ENCODE results near the gene NTM.
"Not testable (repeated sequence)": the region's sequence is repeated elsewhere in the genome, so short reads cannot be mapped to it uniquely, and the experiment has no call there.

The NTM gene

DNA sequence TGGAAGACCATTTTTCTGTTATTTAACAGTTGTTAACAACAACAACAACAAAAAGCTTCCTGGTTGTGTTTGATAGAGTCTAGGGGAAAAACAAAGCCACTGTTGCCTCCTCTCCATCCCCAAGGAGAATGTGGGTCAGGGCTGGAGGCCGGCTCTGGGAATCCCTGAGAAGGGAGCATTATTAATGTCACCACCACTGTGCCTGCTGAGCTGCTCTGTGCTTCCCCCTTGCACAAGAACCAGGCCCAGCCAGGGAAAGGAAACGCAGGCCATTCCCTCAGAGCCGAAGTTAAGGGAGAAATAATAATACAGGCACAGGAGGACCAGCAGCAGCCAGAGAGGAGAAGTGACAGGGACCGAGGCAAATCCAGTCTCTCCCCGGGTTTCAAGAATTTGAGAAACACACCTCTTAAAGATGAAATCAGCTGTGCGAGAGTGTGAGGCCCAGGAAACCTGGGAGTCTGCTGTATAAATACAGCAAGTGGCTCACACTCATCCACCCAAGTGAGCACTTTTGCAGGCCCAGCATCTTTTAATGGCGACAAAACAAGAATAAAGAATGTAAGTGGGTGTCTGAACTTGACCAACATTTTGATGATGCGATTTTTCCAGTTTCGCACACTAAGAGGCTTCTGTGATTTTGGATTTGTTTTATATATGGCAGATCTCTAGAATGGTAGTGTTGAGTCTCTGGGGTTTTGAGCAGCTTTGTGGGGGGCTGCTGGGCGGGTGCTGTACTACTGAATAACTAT, 539.2 kb downstream of the NTM start:
- DNase-seq (ENCODE audit: low spot score in 2 of 2) = no peak

DNA sequence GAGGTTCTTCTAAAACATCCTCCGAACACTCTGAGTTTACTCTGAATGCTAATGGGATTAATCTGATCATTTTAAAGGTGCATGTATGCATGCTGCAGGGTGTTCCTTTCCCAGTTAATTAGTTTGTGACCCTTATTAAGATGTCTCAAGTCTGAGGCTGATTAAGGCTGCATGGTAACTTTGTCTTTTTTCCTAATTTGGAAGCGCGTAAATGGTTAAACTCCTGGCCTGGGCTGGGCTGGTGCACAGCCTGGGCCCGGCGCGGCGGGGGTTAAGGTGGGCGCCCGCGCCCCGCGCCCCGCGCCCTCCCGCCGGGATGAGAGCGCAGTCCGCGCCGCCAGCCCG, 539.7 kb downstream of the NTM start:
- H3K4me1 Mint-ChIP-seq = no peaks in the 10 kb centered on the region
- peaks cover 6% of the 10 kb centered on the region for H3K9me3 Mint-ChIP-seq
- H3K27me3 Mint-ChIP-seq = peaks cover 16% of the 10 kb centered on the region
- no peak overlapping the region for H3K4me3 Mint-ChIP-seq
- no peak overlapping the region for H3K27ac Mint-ChIP-seq (ENCODE audit: low read depth)
- DNase-seq (ENCODE audit: low spot score in 2 of 2) (no peak), ATAC-seq (replicated peaks; ENCODE audit: extremely low read depth, poor library complexity, severe bottlenecking) (no peak)
- H3K36me3 Mint-ChIP-seq (ENCODE audit: insufficient read depth) = no peaks in the 10 kb centered on the region

More for the DNA sequence above, 539.2 kb downstream of the NTM start:
- H3K9me3 Mint-ChIP-seq = peaks cover 6% of the 10 kb centered on the region
- no peaks in the 10 kb centered on the region for H3K4me1 Mint-ChIP-seq
- no peak for ATAC-seq (replicated peaks; ENCODE audit: extremely low read depth, poor library complexity, severe bottlenecking)
- H3K27me3 Mint-ChIP-seq = peaks cover 16% of the 10 kb centered on the region
- H3K27ac Mint-ChIP-seq (ENCODE audit: low read depth) = no peak overlapping the region
- no peaks in the 10 kb centered on the region for H3K36me3 Mint-ChIP-seq (ENCODE audit: insufficient read depth)
- no peak overlapping the region for H3K4me3 Mint-ChIP-seq

DNA sequence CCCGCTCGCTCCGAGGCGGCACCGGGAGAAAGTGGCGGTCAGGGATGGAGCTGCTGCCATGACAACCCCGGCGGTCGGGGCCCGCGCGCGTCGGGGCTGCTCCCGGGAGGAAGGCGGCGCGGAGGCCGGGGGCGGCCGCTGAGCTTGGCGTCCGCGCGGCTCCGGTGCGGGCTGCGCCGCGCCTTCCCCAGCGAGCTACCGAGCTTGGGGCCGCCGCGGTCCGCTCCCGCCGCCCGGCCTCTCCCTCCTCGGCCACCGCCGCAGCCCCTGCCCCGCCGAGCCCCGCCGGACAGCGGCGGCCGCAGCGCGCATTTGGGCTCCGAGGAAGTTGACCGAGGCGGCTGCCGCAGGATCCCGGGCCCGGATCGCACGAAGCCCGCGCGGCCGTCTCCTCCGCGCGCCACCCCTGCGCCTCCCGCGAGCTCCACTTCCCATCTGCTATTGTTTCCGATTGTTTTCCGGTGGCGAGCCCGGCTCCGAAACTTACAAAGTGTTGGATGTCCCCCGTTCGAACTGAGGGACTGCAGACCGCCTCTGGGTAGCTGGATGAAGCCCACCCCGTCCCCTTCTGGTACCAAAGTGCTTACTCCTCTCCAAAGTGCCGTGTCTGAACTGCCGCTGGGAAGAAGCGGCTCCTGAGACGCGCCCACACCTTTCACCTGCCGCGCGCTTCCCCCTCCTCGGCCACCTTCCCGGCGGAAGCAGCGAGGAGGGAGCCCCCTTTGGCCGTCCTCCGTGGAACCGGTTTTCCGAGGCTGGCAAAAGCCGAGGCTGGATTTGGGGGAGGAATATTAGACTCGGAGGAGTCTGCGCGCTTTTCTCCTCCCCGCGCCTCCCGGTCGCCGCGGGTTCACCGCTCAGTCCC, 540.3 kb downstream of the NTM start:
- Mint-ChIP-seq H3K4me3 (no peak overlapping the region), H3K4me1 (no peaks in the 10 kb centered on the region), H3K27me3 (peaks cover 16% of the 10 kb centered on the region), H3K9me3 (peaks cover 11% of the 10 kb centered on the region), H3K36me3 (ENCODE audit: insufficient read depth) (no peaks in the 10 kb centered on the region), H3K27ac (ENCODE audit: low read depth) (no peak overlapping the region)
- ATAC-seq (replicated peaks; ENCODE audit: extremely low read depth, poor library complexity, severe bottlenecking) = no peak
- DNase-seq (ENCODE audit: low spot score in 2 of 2) = no peak

DNA sequence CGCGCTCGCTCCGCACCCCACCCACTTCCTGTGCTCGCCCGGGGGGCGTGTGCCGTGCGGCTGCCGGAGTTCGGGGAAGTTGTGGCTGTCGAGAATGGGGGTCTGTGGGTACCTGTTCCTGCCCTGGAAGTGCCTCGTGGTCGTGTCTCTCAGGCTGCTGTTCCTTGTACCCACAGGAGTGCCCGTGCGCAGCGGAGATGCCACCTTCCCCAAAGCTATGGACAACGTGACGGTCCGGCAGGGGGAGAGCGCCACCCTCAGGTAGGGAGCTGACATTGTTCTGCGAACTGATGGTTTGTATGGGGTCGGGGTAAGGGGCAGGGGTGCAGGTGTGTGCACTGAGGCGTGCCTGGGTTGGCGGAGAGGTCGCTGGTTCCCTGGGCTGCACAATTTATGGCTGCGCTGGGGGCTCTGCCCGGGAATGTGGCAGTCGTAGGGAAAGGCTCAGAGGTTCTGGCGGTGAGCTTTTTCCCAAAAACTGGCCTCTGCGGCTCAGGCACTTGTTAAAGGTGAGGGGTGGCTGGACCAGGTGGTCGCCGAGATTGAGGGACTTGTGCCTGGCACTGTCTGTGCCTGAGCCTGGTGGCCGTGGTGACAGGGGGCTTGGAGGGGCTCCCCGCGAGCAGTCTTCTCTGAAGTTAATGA, 541.1 kb downstream of the NTM start:
- not testable (repeated sequence) for H3K9me3 Mint-ChIP-seq; H3K4me3 Mint-ChIP-seq; H3K36me3 Mint-ChIP-seq (ENCODE audit: insufficient read depth); H3K4me1 Mint-ChIP-seq; ATAC-seq (replicated peaks; ENCODE audit: extremely low read depth, poor library complexity, severe bottlenecking); DNase-seq (ENCODE audit: low spot score in 2 of 2); H3K27ac Mint-ChIP-seq (ENCODE audit: low read depth)
- H3K27me3 Mint-ChIP-seq = peaks cover 16% of the 10 kb centered on the region

DNA sequence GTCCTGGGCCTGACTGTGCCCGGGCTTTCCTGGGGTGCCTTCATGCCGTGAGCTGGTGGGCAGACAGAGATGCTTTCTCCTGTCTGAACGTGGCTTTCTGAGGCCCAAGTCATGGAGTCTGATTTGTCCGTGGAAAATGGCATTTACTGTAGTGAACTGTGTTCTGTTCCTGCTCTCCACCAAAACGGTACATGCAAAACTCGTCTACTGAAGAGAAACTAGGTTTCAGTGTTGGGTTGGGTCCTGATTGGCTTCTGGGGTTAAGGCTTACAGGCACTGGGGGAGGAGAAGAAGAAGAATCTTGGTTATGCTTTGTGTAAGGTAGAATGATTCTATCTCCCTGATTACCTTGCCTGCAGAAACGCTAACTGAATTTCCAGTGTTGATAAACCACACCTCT, 541.7 kb downstream of the NTM start:
- H3K36me3 Mint-ChIP-seq (ENCODE audit: insufficient read depth) = no peaks in the 10 kb centered on the region
- ATAC-seq (replicated peaks; ENCODE audit: extremely low read depth, poor library complexity, severe bottlenecking) (no peak), DNase-seq (ENCODE audit: low spot score in 2 of 2) (no peak)
- peaks cover 12% of the 10 kb centered on the region for H3K9me3 Mint-ChIP-seq
- H3K4me1 Mint-ChIP-seq = no peaks in the 10 kb centered on the region
- H3K27ac Mint-ChIP-seq (ENCODE audit: low read depth) = no peak overlapping the region
- no peak overlapping the region for H3K4me3 Mint-ChIP-seq
- H3K27me3 Mint-ChIP-seq = peaks cover 16% of the 10 kb centered on the region

DNA sequence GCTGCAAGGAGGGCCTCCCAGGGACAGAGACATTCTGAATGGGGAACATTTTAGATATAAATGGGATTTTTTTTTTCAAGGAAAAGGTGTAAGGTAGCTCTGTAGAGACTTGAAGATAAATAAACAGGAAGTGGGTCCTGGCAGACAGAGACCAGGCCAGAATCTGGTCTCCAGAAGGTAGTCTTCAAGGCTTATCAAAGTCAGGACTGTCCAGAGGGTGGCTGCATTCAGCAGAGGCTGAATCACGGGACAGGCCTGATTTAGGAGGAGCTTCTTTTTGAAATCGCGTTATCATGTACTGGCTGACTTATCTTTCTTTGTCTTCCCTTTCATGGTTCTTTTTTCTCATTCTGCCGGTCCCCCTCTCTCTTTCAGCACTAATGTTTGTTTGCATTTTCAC, 542.9 kb downstream of the NTM start:
- H3K36me3 Mint-ChIP-seq (ENCODE audit: insufficient read depth) = no peaks in the 10 kb centered on the region
- peaks cover 16% of the 10 kb centered on the region for H3K27me3 Mint-ChIP-seq
- H3K27ac Mint-ChIP-seq (ENCODE audit: low read depth) = no peak overlapping the region
- peaks cover 15% of the 10 kb centered on the region for H3K9me3 Mint-ChIP-seq
- DNase-seq (ENCODE audit: low spot score in 2 of 2) = no peak
- H3K4me3 Mint-ChIP-seq = no peak overlapping the region
- no peaks in the 10 kb centered on the region for H3K4me1 Mint-ChIP-seq
- no peak for ATAC-seq (replicated peaks; ENCODE audit: extremely low read depth, poor library complexity, severe bottlenecking)

DNA sequence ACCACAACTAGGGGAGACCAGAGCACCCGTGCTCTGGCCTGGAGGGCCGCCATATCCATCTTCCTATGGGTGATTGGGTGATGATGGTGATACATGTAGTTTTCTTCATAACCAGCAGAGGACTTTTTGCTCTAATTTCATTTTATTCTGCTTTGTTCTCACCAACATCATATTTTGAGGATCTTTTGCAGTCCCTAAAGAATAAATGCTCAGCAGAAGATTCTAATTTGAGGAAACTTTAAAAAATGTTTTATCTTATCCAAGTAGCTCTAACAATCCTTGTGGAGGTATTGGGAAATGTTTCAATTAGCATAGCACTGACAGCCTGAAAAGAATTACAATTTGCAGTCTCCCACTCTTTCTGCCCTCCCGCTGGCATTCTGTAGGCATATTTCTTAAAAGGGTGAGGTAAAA, 544.0 kb downstream of the NTM start:
- DNase-seq (ENCODE audit: low spot score in 2 of 2) = no peak
- Mint-ChIP-seq H3K27ac (ENCODE audit: low read depth) (no peak overlapping the region), H3K27me3 (peaks cover 6% of the 10 kb centered on the region), H3K36me3 (ENCODE audit: insufficient read depth) (no peaks in the 10 kb centered on the region), H3K4me1 (no peaks in the 10 kb centered on the region), H3K4me3 (no peak overlapping the region), H3K9me3 (peaks cover 15% of the 10 kb centered on the region)
- no peak for ATAC-seq (replicated peaks; ENCODE audit: extremely low read depth, poor library complexity, severe bottlenecking)

DNA sequence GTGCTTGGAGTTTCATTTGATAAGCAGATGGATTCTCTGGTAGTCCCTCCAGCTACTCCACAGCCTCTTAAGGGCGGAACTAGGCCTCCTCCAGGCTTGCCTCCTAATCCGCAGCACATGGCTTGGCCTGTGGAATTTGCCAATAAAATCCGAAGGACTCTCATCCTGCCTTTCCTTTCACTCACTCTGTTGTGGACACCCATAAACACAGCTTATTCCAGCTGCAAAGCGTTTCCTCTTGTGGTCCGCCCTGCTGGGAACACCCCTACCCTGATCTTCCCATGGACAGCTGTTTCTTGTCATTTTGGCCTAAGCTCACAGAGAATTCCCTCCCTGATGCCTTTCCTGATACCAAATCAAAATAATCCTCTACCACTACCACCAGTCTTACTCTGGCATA, 546.2 kb downstream of the NTM start:
- Mint-ChIP-seq H3K4me1 (no peaks in the 10 kb centered on the region), H3K4me3 (no peak overlapping the region), H3K27ac (ENCODE audit: low read depth) (no peak overlapping the region), H3K27me3 (no peaks in the 10 kb centered on the region), H3K9me3 (peaks cover 15% of the 10 kb centered on the region), H3K36me3 (ENCODE audit: insufficient read depth) (no peaks in the 10 kb centered on the region)
- DNase-seq (ENCODE audit: low spot score in 2 of 2) (no peak), ATAC-seq (replicated peaks; ENCODE audit: extremely low read depth, poor library complexity, severe bottlenecking) (no peak)

DNA sequence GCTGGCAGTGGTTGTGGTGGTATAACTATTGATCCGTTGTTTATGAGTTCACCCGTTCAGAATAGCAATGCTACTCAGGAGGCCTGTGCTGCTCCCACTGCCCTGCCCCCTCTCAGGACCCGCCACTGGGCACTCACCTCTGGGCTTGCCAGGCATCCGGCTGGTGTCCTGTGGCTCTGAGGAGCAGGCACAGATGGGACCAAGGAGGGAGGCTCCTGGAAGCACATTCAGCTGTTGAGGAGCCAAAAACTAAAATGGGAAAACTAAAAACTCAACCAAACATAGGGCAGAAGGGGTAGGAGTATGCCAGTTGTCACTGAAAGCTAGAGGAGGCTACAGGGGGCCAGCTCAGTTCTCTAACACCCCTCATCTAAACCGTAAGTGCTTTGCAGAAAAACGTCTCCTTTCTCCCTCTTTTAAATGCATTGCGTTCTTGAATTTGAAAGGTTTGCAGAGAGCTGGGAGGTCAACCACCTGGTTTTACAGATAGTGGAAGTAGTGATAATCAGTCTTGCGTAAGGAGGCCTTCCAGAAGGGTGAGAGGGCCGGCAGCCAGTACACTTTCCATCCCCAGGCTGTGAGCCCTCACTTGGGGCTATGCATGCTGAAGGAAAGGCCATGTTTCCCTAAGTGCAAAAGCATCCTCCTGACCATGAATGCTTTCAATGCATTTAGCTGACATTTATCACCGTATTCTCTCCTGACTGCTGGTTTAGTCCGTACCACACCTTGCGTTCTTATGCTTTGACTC, 547.4 kb downstream of the NTM start:
- no peak overlapping the region for H3K27ac Mint-ChIP-seq (ENCODE audit: low read depth)
- ATAC-seq (replicated peaks; ENCODE audit: extremely low read depth, poor library complexity, severe bottlenecking) (no peak), DNase-seq (ENCODE audit: low spot score in 2 of 2) (no peak)
- peaks cover 24% of the 10 kb centered on the region for H3K9me3 Mint-ChIP-seq
- H3K4me3 Mint-ChIP-seq = no peak overlapping the region
- H3K27me3 Mint-ChIP-seq = no peaks in the 10 kb centered on the region
- no peaks in the 10 kb centered on the region for H3K4me1 Mint-ChIP-seq
- H3K36me3 Mint-ChIP-seq (ENCODE audit: insufficient read depth) = no peaks in the 10 kb centered on the region

DNA sequence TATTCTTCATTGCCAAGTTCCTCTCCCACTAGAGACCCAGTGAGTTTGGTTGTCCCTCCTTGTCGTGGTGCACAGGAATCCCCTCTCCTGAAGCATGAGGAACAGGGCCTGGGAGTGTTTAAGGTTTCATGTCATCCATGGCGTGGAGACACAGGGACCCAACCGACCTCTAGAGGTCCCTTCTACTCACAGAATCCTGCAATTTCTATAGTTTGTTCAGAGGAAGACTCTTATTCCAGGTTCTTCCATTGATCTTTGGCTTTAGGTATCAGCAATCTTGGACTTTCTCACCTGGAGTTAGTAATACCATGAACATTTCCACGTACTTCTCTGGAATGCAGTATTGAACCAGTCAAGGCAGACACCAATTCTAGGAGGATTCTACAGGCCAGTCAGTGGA, 548.2 kb downstream of the NTM start:
- ATAC-seq (replicated peaks; ENCODE audit: extremely low read depth, poor library complexity, severe bottlenecking) (no peak), DNase-seq (ENCODE audit: low spot score in 2 of 2) (no peak)
- H3K9me3 Mint-ChIP-seq = peaks cover 24% of the 10 kb centered on the region
- H3K27me3 Mint-ChIP-seq = no peaks in the 10 kb centered on the region
- no peak overlapping the region for H3K4me3 Mint-ChIP-seq
- no peaks in the 10 kb centered on the region for H3K36me3 Mint-ChIP-seq (ENCODE audit: insufficient read depth)
- H3K27ac Mint-ChIP-seq (ENCODE audit: low read depth) = no peak overlapping the region
- no peaks in the 10 kb centered on the region for H3K4me1 Mint-ChIP-seq

DNA sequence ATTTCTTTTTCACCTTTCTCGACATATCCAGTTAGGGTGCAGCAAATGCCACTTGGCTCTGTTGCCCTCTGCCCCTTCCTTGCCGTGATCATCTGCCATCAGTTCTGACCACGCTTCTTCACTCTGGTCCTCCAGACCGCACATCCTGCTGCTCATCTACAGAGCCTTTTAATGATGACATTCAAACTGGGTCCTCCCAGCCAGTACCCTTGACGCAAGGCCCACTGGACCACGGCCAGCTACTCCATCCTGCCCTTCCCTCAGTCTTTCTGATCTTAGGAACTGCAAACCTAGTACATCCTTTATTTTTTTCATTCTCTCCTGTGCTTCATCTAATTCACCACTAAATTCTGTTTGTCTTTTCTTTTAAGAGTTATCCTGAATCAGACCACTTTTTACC, 551.8 kb downstream of the NTM start:
- no peak for DNase-seq (ENCODE audit: low spot score in 2 of 2)
- Mint-ChIP-seq H3K9me3 (peaks cover 12% of the 10 kb centered on the region), H3K27me3 (no peaks in the 10 kb centered on the region), H3K4me1 (no peaks in the 10 kb centered on the region), H3K36me3 (ENCODE audit: insufficient read depth) (no peaks in the 10 kb centered on the region), H3K27ac (ENCODE audit: low read depth) (no peak overlapping the region), H3K4me3 (no peak overlapping the region)
- no peak for ATAC-seq (replicated peaks; ENCODE audit: extremely low read depth, poor library complexity, severe bottlenecking)

DNA sequence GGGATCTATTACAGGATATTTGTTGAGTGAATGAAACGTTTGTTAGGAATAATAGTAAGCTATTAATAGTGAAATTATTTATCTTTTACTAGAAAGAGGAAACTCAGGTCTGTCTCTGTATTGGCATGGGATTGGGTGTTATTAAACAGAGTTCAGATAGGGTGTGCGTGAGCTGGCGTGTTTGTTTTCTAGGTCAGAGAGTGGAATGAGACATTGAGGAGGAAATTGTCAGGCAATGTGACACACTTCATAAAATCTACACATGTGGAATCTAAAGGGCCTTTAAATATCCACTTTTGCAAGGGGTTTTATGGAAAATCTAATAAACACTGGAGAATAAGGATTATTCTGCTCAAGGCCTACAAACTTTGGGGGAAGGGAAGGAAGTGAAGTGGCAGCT, 552.9 kb downstream of the NTM start:
- no peak for DNase-seq (ENCODE audit: low spot score in 2 of 2)
- Mint-ChIP-seq H3K4me1 (no peaks in the 10 kb centered on the region), H3K27ac (ENCODE audit: low read depth) (no peak overlapping the region), H3K27me3 (no peaks in the 10 kb centered on the region), H3K36me3 (ENCODE audit: insufficient read depth) (no peaks in the 10 kb centered on the region), H3K4me3 (no peak overlapping the region), H3K9me3 (peaks cover 9% of the 10 kb centered on the region)
- ATAC-seq (replicated peaks; ENCODE audit: extremely low read depth, poor library complexity, severe bottlenecking) = no peak

Measured in central memory CD8-positive, alpha-beta T cell (primary cell).